MCF 10A (cell line): ENCODE data around the gene ARNT2. TPM values are rescaled to one million over a fixed set of nuclear protein-coding genes. Genes with fewer than 3 reads are reported as not detected.

ENCODE experiments used
- BruUV-seq: library from RNA; stranded (reverse); fragments of 400-500 nt; replicated peaks from 2 replicates; lab custom pipeline; 2021; lab: Mats Ljungman, UMichigan
- CTCF ChIA-PET: fragments of 300-600 bp; sonication (Branson Sonifier 250); formaldehyde crosslinking; extraction: SDS; loops from one replicate; lab custom pipeline; 2021; ENCODE audit warnings: antibody characterized with exemption, inconsistent platforms; lab: Yijun Ruan, JAX
- POLR2A ChIA-PET: fragments of 300-600, 350-650 bp; sonication (Branson Sonifier 250); formaldehyde crosslinking; extraction: SDS; loops from one replicate; lab custom pipeline; 2020; ENCODE audit warnings: antibody characterized with exemption, inconsistent platforms; lab: Yijun Ruan, JAX
- DNase-seq: peaks from one replicate; pipeline ENCODE4 v3.0.0-alpha.2; 2018; ENCODE audit not compliant: unreplicated experiment
- H3K27ac Mint-ChIP-seq: one replicate; pipeline ENCODE4 v1.8.0; 2022; ENCODE audit warnings: mild to moderate bottlenecking, low read depth, mixed read lengths; ENCODE audit not compliant: unreplicated experiment
- H3K27me3 Mint-ChIP-seq: one replicate; pipeline ENCODE4 v1.8.0; 2022; ENCODE audit warnings: mixed read lengths; ENCODE audit not compliant: insufficient read depth, unreplicated experiment
- H3K36me3 Mint-ChIP-seq: one replicate; pipeline ENCODE4 v1.8.0; 2022; ENCODE audit warnings: mild to moderate bottlenecking, moderate library complexity, mixed read lengths; ENCODE audit not compliant: insufficient read depth, unreplicated experiment
- H3K4me1 Mint-ChIP-seq: one replicate; pipeline ENCODE4 v1.8.0; 2022; ENCODE audit warnings: mixed read lengths; ENCODE audit not compliant: insufficient read depth, unreplicated experiment
- H3K4me3 Mint-ChIP-seq: one replicate; pipeline ENCODE4 v1.8.0; 2022; ENCODE audit warnings: mild to moderate bottlenecking, moderate library complexity, mixed read lengths; ENCODE audit not compliant: unreplicated experiment
- H3K9me3 Mint-ChIP-seq: one replicate; pipeline ENCODE4 v1.8.0; 2022; ENCODE audit warnings: mixed read lengths; ENCODE audit not compliant: unreplicated experiment
- intact Hi-C: fragments of 100-400 bp; cut with micrococcal nuclease; formaldehyde crosslinking; loops from 2 replicates; pipeline ENCODE4 v1.14.1; 2022
- total RNA-seq: library from RNA; stranded (reverse); gene quantifications from 2 replicates; pipeline ENCODE4 v1.2.3, GENCODE V29; 2022
- TF ChIP-seq, protein P1 (sequence below): fragments of 200-600 bp; IDR thresholded peaks from one replicate; pipeline ENCODE4 v1.8.0; 2022; ENCODE audit warnings: antibody characterized with exemption, mild to moderate bottlenecking; ENCODE audit not compliant: unreplicated experiment

The ARNT2 gene
- total RNA-seq, 1 experiment from 2014 or later: 1.6 TPM

DNA sequence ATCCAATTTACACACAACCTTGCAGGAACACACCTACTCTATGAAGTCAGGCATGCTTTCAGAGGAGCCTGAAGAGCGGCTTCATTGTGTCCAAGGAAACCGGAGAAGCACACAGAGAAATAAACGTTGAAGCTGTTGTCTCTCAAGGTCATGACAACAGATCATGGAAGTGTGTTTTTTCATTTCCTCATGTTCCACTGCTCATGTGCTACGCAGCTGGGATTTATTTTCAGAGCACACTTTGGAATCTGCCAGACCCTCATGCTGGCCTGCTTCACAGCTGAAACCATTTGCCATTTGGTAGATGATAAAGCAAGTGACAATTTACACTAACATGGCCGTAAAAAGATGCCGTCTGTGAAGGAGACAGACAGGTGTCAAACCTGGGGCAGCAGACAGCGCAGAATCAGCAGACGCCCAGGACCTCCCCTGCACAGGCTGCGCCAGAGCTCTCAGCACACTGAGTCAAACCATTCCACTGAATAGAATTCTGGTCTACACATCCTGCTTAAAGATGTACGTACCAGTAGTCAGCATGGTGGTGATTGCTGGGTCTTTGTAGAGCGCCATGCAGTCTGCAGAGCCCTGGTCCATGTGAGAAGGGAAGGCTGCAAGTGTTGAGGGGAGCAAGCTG lies 99.3 kb downstream of the ARNT2 start:
- TF ChIP-seq, protein P1, sequence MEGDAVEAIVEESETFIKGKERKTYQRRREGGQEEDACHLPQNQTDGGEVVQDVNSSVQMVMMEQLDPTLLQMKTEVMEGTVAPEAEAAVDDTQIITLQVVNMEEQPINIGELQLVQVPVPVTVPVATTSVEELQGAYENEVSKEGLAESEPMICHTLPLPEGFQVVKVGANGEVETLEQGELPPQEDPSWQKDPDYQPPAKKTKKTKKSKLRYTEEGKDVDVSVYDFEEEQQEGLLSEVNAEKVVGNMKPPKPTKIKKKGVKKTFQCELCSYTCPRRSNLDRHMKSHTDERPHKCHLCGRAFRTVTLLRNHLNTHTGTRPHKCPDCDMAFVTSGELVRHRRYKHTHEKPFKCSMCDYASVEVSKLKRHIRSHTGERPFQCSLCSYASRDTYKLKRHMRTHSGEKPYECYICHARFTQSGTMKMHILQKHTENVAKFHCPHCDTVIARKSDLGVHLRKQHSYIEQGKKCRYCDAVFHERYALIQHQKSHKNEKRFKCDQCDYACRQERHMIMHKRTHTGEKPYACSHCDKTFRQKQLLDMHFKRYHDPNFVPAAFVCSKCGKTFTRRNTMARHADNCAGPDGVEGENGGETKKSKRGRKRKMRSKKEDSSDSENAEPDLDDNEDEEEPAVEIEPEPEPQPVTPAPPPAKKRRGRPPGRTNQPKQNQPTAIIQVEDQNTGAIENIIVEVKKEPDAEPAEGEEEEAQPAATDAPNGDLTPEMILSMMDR: no peak
- no peaks in the 10 kb centered on the region for H3K36me3 Mint-ChIP-seq
- CTCF ChIA-PET: no interaction called here
- intact Hi-C loops: no loop called here
- H3K27ac Mint-ChIP-seq: no peak overlapping the region
- no peaks in the 10 kb centered on the region for H3K4me1 Mint-ChIP-seq
- no peaks in the 10 kb centered on the region for H3K27me3 Mint-ChIP-seq
- DNase-seq: no peak
- H3K9me3 Mint-ChIP-seq: peaks cover 8% of the 10 kb centered on the region
- POLR2A ChIA-PET: no interaction called here
- H3K4me3 Mint-ChIP-seq: no peak overlapping the region
- no TSS peak for BruUV-seq

DNA sequence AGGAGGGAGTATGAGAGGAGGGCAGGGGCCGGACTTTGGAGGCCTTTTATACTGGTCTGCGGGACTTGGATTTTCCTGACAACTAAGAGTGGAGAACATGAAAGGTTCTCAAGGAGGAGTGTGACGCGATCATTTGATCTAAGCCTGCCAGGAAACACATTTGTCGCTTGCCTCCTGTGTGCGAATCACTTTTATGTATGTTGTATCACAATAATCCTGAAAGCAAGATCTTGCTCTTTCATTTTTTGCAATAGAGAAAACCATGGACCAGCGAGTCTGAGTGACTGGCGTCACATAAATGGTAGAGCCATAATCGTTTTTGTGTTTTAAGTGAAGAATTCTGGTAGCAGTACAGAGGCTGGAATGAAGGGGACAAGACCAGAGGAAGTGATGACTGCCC lies 100.7 kb downstream of the ARNT2 start:
- Mint-ChIP-seq H3K27ac (no peak overlapping the region), H3K4me1 (no peaks in the 10 kb centered on the region), H3K27me3 (no peaks in the 10 kb centered on the region), H3K9me3 (peaks cover 8% of the 10 kb centered on the region), H3K36me3 (no peaks in the 10 kb centered on the region), H3K4me3 (no peak overlapping the region)
- ChIA-PET POLR2A (no interaction called here), CTCF (no interaction called here)
- no peak for DNase-seq
- intact Hi-C loops: no loop called here
- TF ChIP-seq, protein P1: no peak
- no TSS peak for BruUV-seq

DNA sequence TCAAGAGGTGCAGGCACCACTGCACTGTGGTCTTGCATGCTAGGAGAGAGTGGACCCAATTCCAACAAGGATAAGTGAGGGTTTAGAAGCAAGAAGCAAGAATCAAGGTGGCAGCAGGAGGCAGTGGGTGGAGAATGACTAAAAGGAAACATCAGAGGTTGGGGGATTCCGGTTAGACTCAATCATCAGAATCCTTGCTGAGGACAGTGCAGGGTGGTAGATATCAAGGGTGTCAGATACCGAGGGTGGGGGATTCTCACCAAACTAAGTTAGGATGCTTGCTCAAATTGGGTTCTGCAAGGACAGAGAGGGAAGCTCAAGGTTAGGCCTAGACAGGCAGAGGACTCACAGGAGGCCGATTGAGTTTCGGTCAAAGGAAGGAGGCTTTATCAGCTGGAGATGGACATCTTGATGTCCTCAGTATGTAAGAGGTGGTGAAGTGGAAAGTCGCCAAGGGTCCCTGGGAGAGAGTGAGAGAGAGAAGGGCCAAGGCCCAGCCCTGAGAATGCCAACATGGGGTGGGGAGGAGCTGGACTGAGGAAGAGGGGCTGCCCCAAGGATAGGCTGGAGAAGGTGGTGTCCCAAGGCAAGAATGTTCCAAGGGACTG lies 102.2 kb downstream of the ARNT2 start:
- Mint-ChIP-seq H3K4me1 (no peaks in the 10 kb centered on the region), H3K4me3 (no peak overlapping the region), H3K27ac (no peak overlapping the region), H3K9me3 (peaks cover 8% of the 10 kb centered on the region), H3K27me3 (no peaks in the 10 kb centered on the region), H3K36me3 (no peaks in the 10 kb centered on the region)
- intact Hi-C loops: no loop called here
- no peak for DNase-seq
- ChIA-PET CTCF (no interaction called here), POLR2A (no interaction called here)
- TF ChIP-seq, protein P1: no peak
- no TSS peak for BruUV-seq

DNA sequence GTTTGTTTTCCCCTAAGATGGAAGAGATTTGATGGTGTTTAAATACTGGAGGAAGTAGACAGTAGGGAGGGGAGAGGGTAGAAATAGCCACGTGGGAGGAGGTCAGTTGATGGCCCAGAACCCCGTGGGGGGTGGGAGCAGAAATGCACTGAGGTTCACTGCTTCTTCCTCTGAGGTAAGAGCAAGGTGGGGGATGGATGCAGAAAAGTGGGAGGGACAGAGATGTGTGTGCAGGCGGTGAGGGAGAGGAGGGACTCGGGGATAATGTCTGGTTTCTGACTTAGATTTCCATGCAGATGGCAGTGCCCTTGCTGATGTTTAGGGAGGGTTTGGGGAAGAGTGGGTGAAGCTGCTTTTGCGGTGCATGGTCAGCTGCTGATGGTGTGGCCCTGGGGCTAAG lies 102.9 kb downstream of the ARNT2 start:
- Mint-ChIP-seq H3K36me3 (no peaks in the 10 kb centered on the region), H3K27me3 (no peaks in the 10 kb centered on the region), H3K9me3 (peaks cover 8% of the 10 kb centered on the region), H3K4me3 (no peak overlapping the region), H3K4me1 (no peaks in the 10 kb centered on the region), H3K27ac (no peak overlapping the region)
- no TSS peak for BruUV-seq
- TF ChIP-seq, protein P1: no peak
- ChIA-PET POLR2A (interaction anchor here (0.5 kb wide), 1 partner anchor 273 kb away, joined by 3 read pairs; no protein-coding TSS in a partner anchor), CTCF (no interaction called here)
- intact Hi-C loops: no loop called here
- DNase-seq: no peak
